Heart left ventricle (tissue), 13 donors: Measurements from ENCODE around the gene CSMD2.

Experiments
- POLR2A ChIP-seq, 2 donors: fragments of 450-650 bp; IDR thresholded peaks; one replicate each; pipeline ENCODE4 v1.6.1; 2017; ENCODE audit warnings: antibody characterized with exemption in 2 of 2, mild to moderate bottlenecking in 2 of 2, moderate library complexity in 2 of 2
- TF ChIP-seq, protein P1 (sequence below), 12 donors: fragments of 200-600 bp; sonication (generic) in 4 of 12; IDR thresholded peaks; one replicate each; pipeline versions ENCODE4 v1.5.0 to v1.8.0; 2018 to 2022; ENCODE audit warnings: antibody characterized with exemption in 12 of 12, mild to moderate bottlenecking in 5 of 12
- donor health status: ischemic (EF 13 %, LVEDD 7.1; RV severe dilation, severe dysfunction).
- donor health status: DM: no; HTN: yes; CAD: no.
- donor health status: DM: no; HTN: no; CAD: no.
- donor health status: ischemic (EF 25% LVEDD 6.9; RV normal size, moderate dysfunction).
- donor health status: ischemic (EF 25% LVEDD 5.7; RV mildly dilated, moderate dysfunction).
- donor health status: ischemic (EF 35%, LVEDD 5.7; RV mildly dilated, moderate dysfunction).
- donor health status: nonischemic (EF 11% LVEDD 7.7; RV severe dilation, severe dysfunction).
- donor health status: DM: yes; HTN: yes; CAD: no.
- donor health status: PGD.
- donor health status: ischemic (EF 29% LVEDD 5.4; RV normal size, mild dysfunction).
- donor health status: nonischemic (EF 23%, LVEDD 6.1; RV moderate dilation, normal function).

GRCh38 chr1:33822396-33822795 lies 342.6 kb downstream of the CSMD2 start:
- TF ChIP-seq, protein P1, sequence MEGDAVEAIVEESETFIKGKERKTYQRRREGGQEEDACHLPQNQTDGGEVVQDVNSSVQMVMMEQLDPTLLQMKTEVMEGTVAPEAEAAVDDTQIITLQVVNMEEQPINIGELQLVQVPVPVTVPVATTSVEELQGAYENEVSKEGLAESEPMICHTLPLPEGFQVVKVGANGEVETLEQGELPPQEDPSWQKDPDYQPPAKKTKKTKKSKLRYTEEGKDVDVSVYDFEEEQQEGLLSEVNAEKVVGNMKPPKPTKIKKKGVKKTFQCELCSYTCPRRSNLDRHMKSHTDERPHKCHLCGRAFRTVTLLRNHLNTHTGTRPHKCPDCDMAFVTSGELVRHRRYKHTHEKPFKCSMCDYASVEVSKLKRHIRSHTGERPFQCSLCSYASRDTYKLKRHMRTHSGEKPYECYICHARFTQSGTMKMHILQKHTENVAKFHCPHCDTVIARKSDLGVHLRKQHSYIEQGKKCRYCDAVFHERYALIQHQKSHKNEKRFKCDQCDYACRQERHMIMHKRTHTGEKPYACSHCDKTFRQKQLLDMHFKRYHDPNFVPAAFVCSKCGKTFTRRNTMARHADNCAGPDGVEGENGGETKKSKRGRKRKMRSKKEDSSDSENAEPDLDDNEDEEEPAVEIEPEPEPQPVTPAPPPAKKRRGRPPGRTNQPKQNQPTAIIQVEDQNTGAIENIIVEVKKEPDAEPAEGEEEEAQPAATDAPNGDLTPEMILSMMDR (IDR thresholded peaks at IDR 0.05): no peak
- no peak for TF ChIP-seq POLR2A (IDR thresholded peaks at IDR 0.05)
